ENCODE results near the gene SPEF1. TPM values are rescaled to one million over a fixed set of nuclear protein-coding genes. Genes with fewer than 3 reads are reported as not detected.

The SPEF1 gene
- total RNA-seq, 2 experiments from 2014 or later: 0.14 TPM; not detected in 1

DNA sequence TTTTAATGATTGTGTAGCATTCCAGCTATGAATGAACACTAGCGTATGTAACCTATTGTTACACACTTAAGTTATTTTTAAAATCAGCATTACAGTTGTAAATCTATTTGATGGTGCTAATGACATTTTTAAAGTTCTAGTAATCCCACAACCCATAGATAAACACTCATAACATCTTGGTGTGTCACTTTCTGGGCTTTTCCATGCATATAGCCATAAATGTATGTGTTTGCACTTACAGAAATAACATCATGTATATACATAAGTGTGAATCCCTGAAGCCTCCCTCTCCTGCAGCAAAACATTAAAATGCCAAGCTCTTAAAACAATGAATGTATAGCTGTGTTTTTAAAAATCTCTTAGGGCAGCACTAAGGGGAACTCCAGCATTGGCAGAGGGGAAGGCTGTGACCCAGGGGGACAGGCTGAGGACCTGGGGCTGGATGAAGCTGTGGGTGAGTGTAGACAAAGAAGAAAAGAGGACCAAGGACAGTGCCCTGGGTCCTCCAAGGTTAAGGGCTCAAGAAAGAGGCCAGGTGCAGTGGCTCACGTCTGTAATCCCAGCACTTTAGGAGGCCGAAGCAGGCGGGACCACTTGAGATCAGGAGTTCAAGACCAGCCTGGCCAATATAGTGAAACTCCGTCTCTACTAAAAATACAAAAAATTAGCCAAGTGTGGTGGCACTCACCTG is 6.2 kb upstream of the SPEF1 start:
- intact Hi-C loops (cut with DNase I, micrococcal nuclease): loop anchor here (1.0 to 5.0 kb wide), 6 partner anchors 8 to 250 kb away; partner anchors contain the start of genes MAVS (in 1 of the 2) and PANK2 (in 1 of the 2)
- ChIA-PET CTCF (interaction anchor here (0.6 to 6.3 kb wide), 15 partner anchors 9 to 105 kb away, joined by 3 to 44 read pairs (median 4); partner anchors contain the start of genes ADISSP and AP5S1), POLR2A (interaction anchor here (1.9 kb wide), 1 partner anchor 13 kb away, joined by 4 read pairs; no protein-coding TSS in a partner anchor)
- peak overlapping the region; percentile 59 for H3K4me3 Mint-ChIP-seq
- no peaks in the 10 kb centered on the region for H3K9me3 Mint-ChIP-seq (ENCODE audit: low read depth)
- ATAC-seq (no peak), DNase-seq (no peak)
- peaks cover 13% of the 10 kb centered on the region for H3K36me3 Mint-ChIP-seq (ENCODE audit: low read depth)
- peaks cover 35% of the 10 kb centered on the region for H3K4me1 Mint-ChIP-seq
- no peaks in the 10 kb centered on the region for H3K27me3 Mint-ChIP-seq
- H3K27ac Mint-ChIP-seq: peak overlapping the region; percentile 11

DNA sequence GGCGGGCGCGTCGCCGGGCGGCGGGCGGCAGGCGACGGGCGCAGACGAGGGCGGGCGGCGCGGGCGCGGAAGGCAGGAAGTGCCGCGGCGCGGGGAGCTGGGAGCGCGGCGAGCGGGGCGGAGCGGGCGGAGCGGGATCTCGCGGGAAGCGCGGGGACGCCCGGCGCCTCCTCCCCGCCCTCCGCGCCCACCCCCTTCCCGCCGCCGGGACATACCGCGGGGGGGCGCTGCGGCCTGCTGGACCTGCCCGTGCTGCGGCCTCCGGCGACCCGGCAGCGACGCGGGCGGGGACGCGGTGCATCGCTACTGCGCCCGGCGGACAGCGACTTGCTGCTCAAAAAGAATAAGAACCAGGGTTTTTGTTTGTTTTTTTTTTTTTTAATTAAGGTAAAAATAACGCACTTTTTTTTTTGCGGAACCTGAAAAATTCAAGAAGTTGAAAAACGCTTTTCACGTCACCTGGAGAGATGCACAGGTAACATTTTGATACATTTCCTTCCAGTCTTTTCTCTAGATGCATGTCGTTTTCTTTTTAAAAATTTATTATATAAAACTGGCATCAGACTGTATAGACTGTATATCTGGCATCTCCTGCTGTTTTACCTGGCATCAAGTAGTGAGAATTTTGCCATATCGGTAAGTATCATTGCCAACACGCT is 5.5 kb upstream of the SPEF1 start, which contains the start of gene CENPB:
Gene CENPB, minus strand, starts transcription at position 76 of the 659 bp plus-strand sequence. CDS start 257 bp downstream, outside the sequence.
- Mint-ChIP-seq H3K27ac (peak within 1 kb of the TSS; percentile 84), H3K27me3 (no peaks in the 10 kb centered on the region), H3K4me1 (peaks cover 39% of the 10 kb centered on the region), H3K4me3 (peak within 1 kb of the TSS; percentile 77), H3K9me3 (ENCODE audit: low read depth) (no peaks in the 10 kb centered on the region), H3K36me3 (ENCODE audit: low read depth) (peaks cover 13% of the 10 kb centered on the region)
- intact Hi-C loops (cut with DNase I, micrococcal nuclease): loop anchor here (1.0 to 5.0 kb wide), 10 partner anchors 9 to 299 kb away; partner anchors contain the start of genes AP5S1 (in 2 of the 2), ADISSP (in 1 of the 2), MAVS (in 1 of the 2) and PANK2 (in 1 of the 2)
- DNase-seq (peak; percentile 95), ATAC-seq (peak; percentile 89)
- CTCF ChIA-PET: interaction anchor here (0.6 to 6.3 kb wide), 17 partner anchors 9 to 307 kb away, joined by 3 to 44 read pairs (median 4); partner anchors contain the start of genes ADISSP and AP5S1
- POLR2A ChIA-PET: interaction anchor here (0.6 to 2.4 kb wide), 5 partner anchors 14 to 34 kb away, joined by 3 to 7 read pairs (median 4); partner anchors contain the start of genes ADISSP and AP5S1

DNA sequence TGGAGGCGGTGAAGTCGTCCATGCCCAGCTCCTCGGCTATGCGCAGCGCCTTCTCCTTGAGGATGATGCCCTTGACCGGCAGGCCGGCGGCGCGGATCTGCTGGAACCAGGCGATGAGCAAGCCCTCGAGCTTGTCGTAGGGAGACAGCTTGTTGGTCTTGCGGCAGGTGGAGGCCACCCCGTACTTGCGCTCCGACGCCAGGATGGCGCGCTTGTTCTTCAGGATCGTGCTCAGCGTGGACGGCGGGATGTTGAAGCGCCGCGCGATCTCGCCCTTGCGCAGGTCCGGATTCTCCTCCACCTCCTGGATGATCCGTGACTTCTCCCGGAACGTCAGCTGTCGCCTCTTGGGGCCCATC is 4.9 kb upstream of the SPEF1 start:
- Mint-ChIP-seq H3K27me3 (no peaks in the 10 kb centered on the region), H3K9me3 (ENCODE audit: low read depth) (no peaks in the 10 kb centered on the region), H3K4me3 (peak overlapping the region; percentile 77), H3K27ac (peak overlapping the region; percentile 84), H3K4me1 (peaks cover 45% of the 10 kb centered on the region), H3K36me3 (ENCODE audit: low read depth) (peaks cover 13% of the 10 kb centered on the region)
- intact Hi-C loops (cut with DNase I, micrococcal nuclease): loop anchor here (1.0 to 5.0 kb wide), 10 partner anchors 9 to 299 kb away; partner anchors contain the start of genes AP5S1 (in 2 of the 2), ADISSP (in 1 of the 2), MAVS (in 1 of the 2) and PANK2 (in 1 of the 2)
- ATAC-seq (peak; percentile 32), DNase-seq (peak; percentile 69)
- ChIA-PET CTCF (interaction anchor here (0.6 to 6.3 kb wide), 7 partner anchors 13 to 307 kb away, joined by 3 to 44 read pairs (median 4); partner anchors contain the start of genes ADISSP and AP5S1), POLR2A (interaction anchor here (1.2 to 2.4 kb wide), 4 partner anchors 14 to 32 kb away, joined by 4 to 7 read pairs (median 4); partner anchors contain the start of gene ADISSP)

DNA sequence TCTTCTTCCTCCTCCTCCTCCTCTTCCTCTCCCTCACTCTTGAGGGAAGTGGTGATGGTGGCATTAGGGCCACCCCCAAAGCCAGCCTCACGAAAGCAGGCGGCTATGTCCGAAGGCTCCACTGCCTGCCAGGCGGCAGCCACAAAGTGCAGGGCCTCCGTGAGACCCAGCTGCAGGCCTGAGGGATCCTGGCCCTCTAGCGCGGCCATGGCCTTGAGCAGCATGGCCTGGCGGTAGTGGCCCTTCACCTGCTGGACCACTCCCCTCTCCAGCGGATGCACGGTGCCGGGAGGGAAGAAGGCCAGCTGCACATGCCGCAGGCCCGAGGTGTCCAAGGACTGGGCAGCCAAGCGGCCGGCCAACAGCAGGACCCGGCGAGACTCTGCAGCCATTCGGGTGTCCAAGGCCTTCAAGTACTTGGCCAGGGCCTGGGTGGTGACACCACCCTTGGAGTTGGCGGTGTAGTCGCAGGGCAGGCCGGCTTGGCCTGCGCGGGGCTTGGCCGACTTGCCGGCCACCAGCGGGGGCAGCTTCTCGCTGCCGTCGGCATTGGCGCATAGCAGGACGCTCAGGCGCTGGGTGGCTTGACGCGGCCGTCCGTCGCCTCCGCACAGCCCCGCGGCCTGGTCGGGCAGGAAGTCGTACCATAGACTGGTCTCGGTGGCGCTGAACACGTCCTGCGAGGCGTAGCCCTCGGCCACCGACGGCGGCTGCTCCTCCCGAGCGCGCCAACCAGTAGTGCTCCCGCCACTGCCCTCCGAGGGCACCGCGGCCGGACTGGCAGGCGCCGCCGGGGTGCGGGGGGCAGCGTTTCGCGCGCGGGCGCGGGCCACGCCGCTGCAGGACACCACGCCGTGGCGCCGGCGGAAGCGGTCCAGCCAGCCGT is 4.2 kb upstream of the SPEF1 start:
- no peak for DNase-seq
- POLR2A ChIA-PET: interaction anchor here (1.2 to 2.4 kb wide), 4 partner anchors 15 to 32 kb away, joined by 4 to 7 read pairs (median 4); partner anchors contain the start of gene ADISSP
- no peak for ATAC-seq
- Mint-ChIP-seq H3K9me3 (ENCODE audit: low read depth) (no peaks in the 10 kb centered on the region), H3K27me3 (no peaks in the 10 kb centered on the region), H3K4me3 (peak overlapping the region; percentile 77), H3K36me3 (ENCODE audit: low read depth) (peaks cover 13% of the 10 kb centered on the region), H3K27ac (no peak overlapping the region), H3K4me1 (peaks cover 52% of the 10 kb centered on the region)
- intact Hi-C loops (cut with DNase I, micrococcal nuclease): loop anchor here (1.0 to 5.0 kb wide), 10 partner anchors 10 to 300 kb away; partner anchors contain the start of genes AP5S1 (in 2 of the 2), ADISSP (in 1 of the 2), MAVS (in 1 of the 2) and PANK2 (in 1 of the 2)
- CTCF ChIA-PET: interaction anchor here (0.5 to 6.3 kb wide), 7 partner anchors 14 to 269 kb away, joined by 3 to 44 read pairs (median 4); partner anchors contain the start of genes ADISSP and AP5S1

DNA sequence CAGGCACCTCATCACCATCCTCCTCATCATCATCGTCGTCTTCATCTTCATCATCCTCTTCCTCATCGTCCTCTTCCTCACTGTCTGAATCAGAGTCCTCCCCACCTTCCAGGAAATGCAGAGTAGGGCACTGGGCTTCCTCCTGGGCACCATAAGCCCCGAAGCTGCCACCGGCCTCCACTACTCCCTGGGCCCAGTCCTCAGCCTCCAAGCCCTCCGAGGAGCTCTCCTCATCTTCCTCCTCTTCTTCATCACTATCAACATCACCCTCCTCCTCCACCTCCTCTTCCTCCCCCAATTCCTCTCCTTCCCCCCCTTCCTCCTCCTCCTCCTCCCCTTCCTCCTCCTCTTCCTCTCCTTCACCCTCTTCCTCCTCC is 3.6 kb upstream of the SPEF1 start:
- no peaks in the 10 kb centered on the region for H3K27me3 Mint-ChIP-seq
- peak overlapping the region; percentile 45 for H3K4me3 Mint-ChIP-seq
- peaks cover 13% of the 10 kb centered on the region for H3K36me3 Mint-ChIP-seq (ENCODE audit: low read depth)
- CTCF ChIA-PET: interaction anchor here (0.5 to 6.3 kb wide), 2 partner anchors 35 to 269 kb away, joined by 4 to 44 read pairs; partner anchors contain the start of gene AP5S1
- ATAC-seq (no peak), DNase-seq (no peak)
- intact Hi-C loops (cut with DNase I, micrococcal nuclease): loop anchor here in 1 of 2 experiments (5.0 kb wide), 1 partner anchor 252 kb away; no protein-coding TSS in a partner anchor
- no peaks in the 10 kb centered on the region for H3K9me3 Mint-ChIP-seq (ENCODE audit: low read depth)
- peak overlapping the region; percentile 64 for H3K27ac Mint-ChIP-seq
- POLR2A ChIA-PET: interaction anchor here (2.4 kb wide), 1 partner anchor 17 kb away, joined by 7 read pairs; the partner anchor contains the start of gene ADISSP
- H3K4me1 Mint-ChIP-seq: peaks cover 53% of the 10 kb centered on the region

DNA sequence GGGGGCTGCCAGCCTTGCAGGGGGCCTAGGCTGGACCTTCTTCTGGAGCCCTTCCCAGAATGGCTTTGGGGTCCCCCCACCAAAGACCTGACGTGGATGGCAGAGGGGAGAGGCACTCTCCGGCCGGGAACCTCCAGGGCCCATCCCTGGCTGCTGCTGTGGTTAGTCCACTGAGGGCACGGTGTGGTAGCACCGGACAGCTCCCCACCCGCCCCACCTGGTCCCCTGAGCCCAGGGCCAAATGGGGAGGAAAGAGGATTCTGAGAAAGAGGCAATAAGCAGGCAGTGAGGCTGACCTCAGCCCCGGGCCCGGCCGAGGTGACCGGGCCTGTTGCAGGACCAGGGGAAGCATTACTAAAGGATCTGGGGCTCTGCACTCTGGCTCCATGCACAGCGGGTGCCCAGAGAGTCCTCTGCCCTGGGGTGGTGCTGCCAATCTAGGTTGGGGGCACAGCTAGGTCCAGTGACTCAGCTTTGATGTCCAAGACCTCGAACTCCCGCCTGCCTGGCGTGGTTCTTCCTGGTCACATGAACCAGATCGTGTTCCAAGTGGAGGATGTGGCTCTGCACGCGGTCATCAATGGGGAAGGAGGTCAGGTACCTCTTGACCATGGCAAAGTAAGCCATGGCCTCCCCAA is 3.1 kb upstream of the SPEF1 start:
- intact Hi-C loops (cut with DNase I, micrococcal nuclease): no loop called here
- Mint-ChIP-seq H3K27ac (peak overlapping the region; percentile 64), H3K4me3 (peak overlapping the region; percentile 45), H3K36me3 (ENCODE audit: low read depth) (peaks cover 13% of the 10 kb centered on the region), H3K27me3 (peaks cover 5% of the 10 kb centered on the region), H3K9me3 (ENCODE audit: low read depth) (no peaks in the 10 kb centered on the region), H3K4me1 (peaks cover 53% of the 10 kb centered on the region)
- ChIA-PET POLR2A (interaction anchor here (2.4 kb wide), 1 partner anchor 17 kb away, joined by 7 read pairs; the partner anchor contains the start of gene ADISSP), CTCF (interaction anchor here (1.3 kb wide), 1 partner anchor 71 kb away, joined by 5 read pairs; no protein-coding TSS in a partner anchor)
- ATAC-seq (no peak), DNase-seq (no peak)

DNA sequence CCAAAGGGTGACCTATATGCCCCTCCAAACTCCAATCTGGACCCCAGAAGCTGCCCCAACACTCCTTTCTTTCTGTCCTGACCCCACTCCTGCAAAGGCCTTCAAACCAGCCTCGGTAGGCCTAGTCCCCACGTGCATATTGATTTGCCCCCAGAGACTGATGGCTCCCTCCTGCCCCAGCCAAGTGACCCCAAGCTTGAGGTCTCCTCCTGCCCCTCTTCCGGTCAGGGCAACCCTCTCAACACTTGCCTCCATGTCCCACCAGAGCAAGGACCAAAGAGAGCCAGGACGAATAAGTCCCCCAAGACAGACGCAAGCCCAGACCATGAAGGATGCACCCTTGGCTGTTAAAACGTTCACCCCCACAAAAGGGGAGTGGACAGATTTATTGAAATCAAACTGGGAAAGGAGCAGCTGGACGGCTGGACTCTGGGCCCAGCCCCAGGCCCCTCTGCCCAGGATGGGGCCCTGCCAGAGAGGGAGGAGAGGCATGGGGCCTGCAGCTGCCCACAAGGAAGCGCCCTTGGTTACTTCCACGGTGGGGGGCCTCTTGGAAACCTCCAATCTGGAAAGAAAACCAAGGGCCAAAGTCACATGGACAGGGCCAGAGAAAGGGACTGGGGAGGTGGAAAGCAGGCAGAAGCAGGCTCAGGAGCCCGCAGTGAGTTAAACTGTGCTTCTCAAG is 2.4 kb upstream of the SPEF1 start:
- intact Hi-C loops (cut with DNase I, micrococcal nuclease): no loop called here
- H3K27ac Mint-ChIP-seq: peak overlapping the region; percentile 37
- H3K4me1 Mint-ChIP-seq: peaks cover 49% of the 10 kb centered on the region
- ChIA-PET POLR2A (no interaction called here), CTCF (interaction anchor here (0.5 to 1.3 kb wide), 3 partner anchors 16 to 71 kb away, joined by 3 to 5 read pairs (median 3); partner anchors contain the start of genes ADISSP and AP5S1)
- peaks cover 13% of the 10 kb centered on the region for H3K36me3 Mint-ChIP-seq (ENCODE audit: low read depth)
- ATAC-seq (no peak), DNase-seq (no peak)
- no peak overlapping the region for H3K4me3 Mint-ChIP-seq
- H3K27me3 Mint-ChIP-seq: peaks cover 8% of the 10 kb centered on the region
- H3K9me3 Mint-ChIP-seq (ENCODE audit: low read depth): no peaks in the 10 kb centered on the region

DNA sequence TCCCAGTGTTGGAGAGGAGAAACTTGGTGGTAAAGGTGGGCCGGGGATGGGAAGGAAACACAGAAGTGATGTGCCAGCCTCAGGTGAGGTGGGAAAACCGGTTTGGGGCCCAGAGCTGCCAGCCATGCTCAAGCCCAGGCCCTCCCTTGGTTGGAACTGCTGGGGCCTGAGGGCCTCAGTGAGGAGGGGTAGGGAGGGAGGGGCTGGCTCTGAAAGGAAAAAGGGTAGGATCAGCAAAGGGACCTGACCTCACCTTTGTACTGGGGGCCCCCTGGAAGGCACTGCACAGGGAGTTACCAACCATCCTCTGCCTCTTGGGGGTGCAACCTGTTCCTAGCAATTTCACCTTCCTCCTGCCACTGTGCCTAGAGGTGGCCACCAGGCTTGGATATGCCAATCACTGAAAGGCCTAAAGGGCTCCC is 1.8 kb upstream of the SPEF1 start:
- Mint-ChIP-seq H3K36me3 (ENCODE audit: low read depth) (peaks cover 13% of the 10 kb centered on the region), H3K27me3 (peaks cover 8% of the 10 kb centered on the region), H3K4me1 (peaks cover 47% of the 10 kb centered on the region), H3K4me3 (no peak overlapping the region), H3K9me3 (ENCODE audit: low read depth) (no peaks in the 10 kb centered on the region), H3K27ac (peak overlapping the region; percentile 37)
- intact Hi-C loops (cut with DNase I, micrococcal nuclease): no loop called here
- DNase-seq (no peak), ATAC-seq (no peak)
- POLR2A ChIA-PET: no interaction called here
- CTCF ChIA-PET: interaction anchor here (0.7 to 1.3 kb wide), 2 partner anchors 37 to 72 kb away, joined by 3 to 5 read pairs; partner anchors contain the start of gene AP5S1

DNA sequence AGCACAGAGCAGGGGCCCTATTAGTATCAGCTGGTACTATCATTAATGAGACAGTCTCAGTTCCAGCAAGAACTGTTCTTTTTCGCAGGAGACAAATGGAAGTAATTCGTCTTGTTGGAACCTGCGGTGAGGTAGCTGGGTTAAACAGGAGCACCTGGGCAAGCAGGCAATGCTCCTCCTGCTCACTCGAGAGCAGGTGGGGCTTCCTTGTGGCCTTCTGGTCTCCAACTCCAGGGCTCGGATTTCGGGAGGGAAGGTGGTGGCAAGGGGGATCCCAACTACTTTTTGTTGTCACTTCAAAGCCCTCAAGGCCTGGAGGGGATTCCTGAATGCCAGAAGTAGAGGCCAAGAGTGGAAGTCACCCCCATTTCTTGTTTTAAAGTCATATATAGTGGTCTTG is 1.3 kb upstream of the SPEF1 start:
- POLR2A ChIA-PET: no interaction called here
- ATAC-seq (no peak), DNase-seq (no peak)
- intact Hi-C loops (cut with DNase I, micrococcal nuclease): no loop called here
- peaks cover 13% of the 10 kb centered on the region for H3K36me3 Mint-ChIP-seq (ENCODE audit: low read depth)
- no peaks in the 10 kb centered on the region for H3K9me3 Mint-ChIP-seq (ENCODE audit: low read depth)
- H3K4me3 Mint-ChIP-seq: no peak overlapping the region
- peaks cover 8% of the 10 kb centered on the region for H3K27me3 Mint-ChIP-seq
- H3K27ac Mint-ChIP-seq: no peak overlapping the region
- CTCF ChIA-PET: no interaction called here
- H3K4me1 Mint-ChIP-seq: peaks cover 43% of the 10 kb centered on the region

Measured in activated CD4-positive, alpha-beta T cell treated with anti-CD3 and anti-CD28 coated beads for 36 hours (primary cell).